Astrocyte (in vitro differentiated cells and primary cell): ENCODE measurements around the gene SLC30A4.

Experiments
- EZH2 ChIP-seq: IDR thresholded peaks from 2 replicates; pipeline ENCODE4 v1.6.1; 2012; ENCODE audit warnings: mild to moderate bottlenecking, low read length, inconsistent platforms; ENCODE audit not compliant: insufficient read depth
- TF ChIP-seq, protein P1 (sequence below): IDR thresholded peaks from 2 replicates; pipeline ENCODE4 v1.5.1; 2011; ENCODE audit warnings: low read depth, mild to moderate bottlenecking, inconsistent platforms, low read length, moderate library complexity; ENCODE audit not compliant: insufficient read depth

DNA sequence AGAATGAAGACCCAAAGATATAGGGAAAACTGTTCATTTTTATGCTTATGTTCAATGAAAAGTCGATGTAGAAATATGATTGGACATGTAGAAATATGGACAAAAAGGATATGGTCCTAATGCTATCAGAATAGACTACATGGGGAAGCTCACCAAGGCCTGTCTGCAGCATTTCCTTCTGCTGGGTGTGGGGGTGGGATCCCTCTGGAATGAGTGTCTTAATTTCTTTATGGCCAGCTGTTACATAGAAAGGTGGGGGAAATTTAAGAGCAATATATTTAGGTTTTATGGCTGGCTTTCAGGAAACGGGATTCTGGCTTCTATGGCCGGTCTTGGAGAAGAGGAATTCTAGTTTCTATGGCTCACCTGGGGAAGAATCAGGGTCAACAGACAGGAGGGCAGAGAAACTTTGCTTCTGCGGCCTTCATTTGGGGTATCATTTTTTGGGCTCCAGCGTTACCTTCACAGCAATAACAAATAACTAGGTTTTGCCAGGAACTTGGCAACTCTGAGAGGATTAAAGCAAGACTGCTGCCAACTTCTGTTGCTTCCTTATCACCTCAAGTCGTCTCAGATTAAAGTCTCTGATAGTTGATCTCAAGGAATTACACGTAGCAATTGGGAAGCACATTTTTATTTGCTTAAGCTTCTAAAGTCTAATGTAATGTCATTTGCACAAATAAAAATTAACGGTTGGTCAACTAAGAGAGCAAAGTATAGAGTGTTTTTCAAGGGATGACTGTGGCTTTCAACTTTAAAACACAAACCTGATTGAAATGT is 87.2 kb downstream of the SLC30A4 start:
- TF ChIP-seq, protein P1, sequence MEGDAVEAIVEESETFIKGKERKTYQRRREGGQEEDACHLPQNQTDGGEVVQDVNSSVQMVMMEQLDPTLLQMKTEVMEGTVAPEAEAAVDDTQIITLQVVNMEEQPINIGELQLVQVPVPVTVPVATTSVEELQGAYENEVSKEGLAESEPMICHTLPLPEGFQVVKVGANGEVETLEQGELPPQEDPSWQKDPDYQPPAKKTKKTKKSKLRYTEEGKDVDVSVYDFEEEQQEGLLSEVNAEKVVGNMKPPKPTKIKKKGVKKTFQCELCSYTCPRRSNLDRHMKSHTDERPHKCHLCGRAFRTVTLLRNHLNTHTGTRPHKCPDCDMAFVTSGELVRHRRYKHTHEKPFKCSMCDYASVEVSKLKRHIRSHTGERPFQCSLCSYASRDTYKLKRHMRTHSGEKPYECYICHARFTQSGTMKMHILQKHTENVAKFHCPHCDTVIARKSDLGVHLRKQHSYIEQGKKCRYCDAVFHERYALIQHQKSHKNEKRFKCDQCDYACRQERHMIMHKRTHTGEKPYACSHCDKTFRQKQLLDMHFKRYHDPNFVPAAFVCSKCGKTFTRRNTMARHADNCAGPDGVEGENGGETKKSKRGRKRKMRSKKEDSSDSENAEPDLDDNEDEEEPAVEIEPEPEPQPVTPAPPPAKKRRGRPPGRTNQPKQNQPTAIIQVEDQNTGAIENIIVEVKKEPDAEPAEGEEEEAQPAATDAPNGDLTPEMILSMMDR: no peak
- TF ChIP-seq EZH2: no peak
